Astrocyte (in vitro differentiated cells and primary cell): Measurements from ENCODE around the gene NPFFR1. TPM values are rescaled to one million over a fixed set of nuclear protein-coding genes. Genes with fewer than 3 reads are reported as not detected.
"Not testable (repeated sequence)": the region's sequence is repeated elsewhere in the genome, so short reads cannot be mapped to it uniquely, and the experiment has no call there.

ENCODE experiments used
- DNase-seq: peaks from one replicate; pipeline ENCODE4 v3.0.0-alpha.2; 2010; ENCODE audit warnings: low read depth
- FAIRE-seq: peaks from 2 replicates; lab custom pipeline; 2011; peaks lifted over from hg19 to GRCh38; lab: Jason Lieb, UNC
- H2AFZ ChIP-seq: 2 replicates; pipeline ENCODE4 v1.6.0; 2012; ENCODE audit warnings: low read depth, low read length, inconsistent platforms
- H3K27ac ChIP-seq: 2 replicates; pipeline ENCODE4 v1.5.1; 2011; ENCODE audit warnings: low read depth, low read length, inconsistent platforms
- H3K27me3 ChIP-seq: 2 replicates; pipeline ENCODE4 v1.6.0; 2011; ENCODE audit warnings: low read length, inconsistent platforms; ENCODE audit not compliant: insufficient read depth
- H3K36me3 ChIP-seq: 2 replicates; pipeline ENCODE4 v1.5.1; 2011; ENCODE audit warnings: low read length, inconsistent platforms; ENCODE audit not compliant: insufficient read depth
- H3K4me1 ChIP-seq: 2 replicates; pipeline ENCODE4 v1.5.1; 2011; ENCODE audit warnings: low read length, inconsistent platforms; ENCODE audit not compliant: insufficient read depth
- H3K4me2 ChIP-seq: 2 replicates; pipeline ENCODE4 v1.6.0; 2012; ENCODE audit warnings: low read length, inconsistent platforms
- H3K4me3 ChIP-seq: 2 replicates; pipeline ENCODE4 v1.5.1; 2011; ENCODE audit warnings: low read depth, mild to moderate bottlenecking, low read length, inconsistent platforms; ENCODE audit not compliant: insufficient read depth
- H3K79me2 ChIP-seq: 2 replicates; pipeline ENCODE4 v1.6.0; 2012; ENCODE audit warnings: mild to moderate bottlenecking, low read length, inconsistent platforms; ENCODE audit not compliant: insufficient read depth
- H3K9ac ChIP-seq: 2 replicates; pipeline ENCODE4 v1.6.0; 2012; ENCODE audit warnings: mild to moderate bottlenecking, low read length, inconsistent platforms
- H3K9me3 ChIP-seq: 2 replicates; pipeline ENCODE4 v1.5.1; 2012; ENCODE audit warnings: low read depth, mild to moderate bottlenecking, low read length, inconsistent platforms; ENCODE audit not compliant: insufficient read depth
- H4K20me1 ChIP-seq: 2 replicates; pipeline ENCODE4 v1.6.0; 2012; ENCODE audit warnings: low read length, inconsistent platforms; ENCODE audit not compliant: insufficient read depth
- H3K27ac Mint-ChIP-seq: one replicate; pipeline ENCODE4 v1.8.0; 2021; ENCODE audit warnings: mild to moderate bottlenecking, mixed read lengths; ENCODE audit not compliant: unreplicated experiment
- H3K27me3 Mint-ChIP-seq: one replicate; pipeline ENCODE4 v1.8.0; 2021; ENCODE audit warnings: low read depth, mixed read lengths; ENCODE audit not compliant: unreplicated experiment
- H3K36me3 Mint-ChIP-seq: one replicate; pipeline ENCODE4 v1.8.0; 2021; ENCODE audit warnings: low read depth, mixed read lengths; ENCODE audit not compliant: unreplicated experiment
- H3K4me1 Mint-ChIP-seq: one replicate; pipeline ENCODE4 v1.8.0; 2021; ENCODE audit warnings: low read depth, mixed read lengths; ENCODE audit not compliant: unreplicated experiment
- H3K4me3 Mint-ChIP-seq: one replicate; pipeline ENCODE4 v1.8.0; 2021; ENCODE audit warnings: mild to moderate bottlenecking, moderate library complexity, mixed read lengths; ENCODE audit not compliant: unreplicated experiment
- H3K9me3 Mint-ChIP-seq: one replicate; pipeline ENCODE4 v1.8.0; 2021; ENCODE audit warnings: mild to moderate bottlenecking, mixed read lengths; ENCODE audit not compliant: unreplicated experiment
- EZH2 ChIP-seq: IDR thresholded peaks from 2 replicates; pipeline ENCODE4 v1.6.1; 2012; ENCODE audit warnings: mild to moderate bottlenecking, low read length, inconsistent platforms; ENCODE audit not compliant: insufficient read depth
- total RNA-seq: library from RNA; stranded (reverse); gene quantifications from 2 replicates; pipeline ENCODE4 v1.2.1, GENCODE V29; 2021
- TF ChIP-seq, protein P1 (sequence below): IDR thresholded peaks from 2 replicates; pipeline ENCODE4 v1.5.1; 2011; ENCODE audit warnings: low read depth, mild to moderate bottlenecking, inconsistent platforms, low read length, moderate library complexity; ENCODE audit not compliant: insufficient read depth

NPFFR1 gene
- total RNA-seq, 1 donor from 2014 or later = not detected

DNA sequence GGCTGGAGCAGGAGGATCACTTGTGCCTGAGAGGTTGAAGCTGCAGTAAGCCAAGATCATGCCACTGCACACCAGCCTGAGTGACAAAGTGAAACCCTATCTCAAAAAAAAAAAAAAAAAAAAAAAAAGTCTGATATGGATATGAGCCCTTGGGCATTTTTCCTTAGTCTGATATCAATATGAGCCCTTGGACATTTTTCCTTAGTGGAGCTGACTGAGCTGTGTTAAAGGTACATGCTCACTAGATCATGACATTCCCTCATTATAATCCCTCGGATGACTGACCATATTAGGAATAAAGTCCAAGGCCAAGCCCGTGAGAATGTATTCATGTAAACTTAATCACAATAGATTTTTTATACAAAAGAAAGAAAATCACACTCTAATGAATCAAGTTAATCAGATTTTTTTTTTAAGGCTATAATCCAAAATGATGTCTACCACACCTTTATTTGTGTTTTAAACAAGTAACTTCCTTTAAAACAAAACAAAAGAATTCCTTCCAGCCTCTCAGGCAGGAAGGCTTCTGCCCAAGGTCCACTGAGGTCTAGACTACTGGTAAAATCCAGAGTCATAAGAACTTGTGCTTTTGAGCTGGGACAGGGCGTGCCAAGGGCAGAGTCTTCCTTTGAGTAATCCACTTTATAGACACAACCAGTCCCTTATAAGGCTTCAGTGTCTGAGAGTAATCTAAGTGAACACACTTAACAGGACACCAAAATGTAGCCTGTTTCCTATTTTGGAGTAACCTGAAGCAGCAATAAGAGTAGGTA lies 56.1 kb downstream of the NPFFR1 start:
- Histone ChIP-seq H2AFZ (no peak overlapping the region), H3K36me3 (peaks cover 11% of the 10 kb centered on the region), H3K27ac (no peak overlapping the region), H3K27me3 (no peaks in the 10 kb centered on the region), H3K4me2 (no peak overlapping the region), H3K79me2 (peaks cover 89% of the 10 kb centered on the region), H3K9me3 (no peaks in the 10 kb centered on the region), H3K4me1 (peaks cover 13% of the 10 kb centered on the region), H4K20me1 (peaks cover 54% of the 10 kb centered on the region), H3K9ac (no peak overlapping the region), H3K4me3 (no peak overlapping the region)
- H3K4me3 Mint-ChIP-seq = no peak overlapping the region
- H3K27ac Mint-ChIP-seq = no peak overlapping the region
- no peaks in the 10 kb centered on the region for H3K9me3 Mint-ChIP-seq
- TF ChIP-seq EZH2 = no peak
- TF ChIP-seq, protein P1, sequence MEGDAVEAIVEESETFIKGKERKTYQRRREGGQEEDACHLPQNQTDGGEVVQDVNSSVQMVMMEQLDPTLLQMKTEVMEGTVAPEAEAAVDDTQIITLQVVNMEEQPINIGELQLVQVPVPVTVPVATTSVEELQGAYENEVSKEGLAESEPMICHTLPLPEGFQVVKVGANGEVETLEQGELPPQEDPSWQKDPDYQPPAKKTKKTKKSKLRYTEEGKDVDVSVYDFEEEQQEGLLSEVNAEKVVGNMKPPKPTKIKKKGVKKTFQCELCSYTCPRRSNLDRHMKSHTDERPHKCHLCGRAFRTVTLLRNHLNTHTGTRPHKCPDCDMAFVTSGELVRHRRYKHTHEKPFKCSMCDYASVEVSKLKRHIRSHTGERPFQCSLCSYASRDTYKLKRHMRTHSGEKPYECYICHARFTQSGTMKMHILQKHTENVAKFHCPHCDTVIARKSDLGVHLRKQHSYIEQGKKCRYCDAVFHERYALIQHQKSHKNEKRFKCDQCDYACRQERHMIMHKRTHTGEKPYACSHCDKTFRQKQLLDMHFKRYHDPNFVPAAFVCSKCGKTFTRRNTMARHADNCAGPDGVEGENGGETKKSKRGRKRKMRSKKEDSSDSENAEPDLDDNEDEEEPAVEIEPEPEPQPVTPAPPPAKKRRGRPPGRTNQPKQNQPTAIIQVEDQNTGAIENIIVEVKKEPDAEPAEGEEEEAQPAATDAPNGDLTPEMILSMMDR = no peak
- H3K36me3 Mint-ChIP-seq = no peaks in the 10 kb centered on the region
- DNase-seq = no peak
- FAIRE-seq = no peak
- H3K4me1 Mint-ChIP-seq = peaks cover 8% of the 10 kb centered on the region
- no peaks in the 10 kb centered on the region for H3K27me3 Mint-ChIP-seq

DNA sequence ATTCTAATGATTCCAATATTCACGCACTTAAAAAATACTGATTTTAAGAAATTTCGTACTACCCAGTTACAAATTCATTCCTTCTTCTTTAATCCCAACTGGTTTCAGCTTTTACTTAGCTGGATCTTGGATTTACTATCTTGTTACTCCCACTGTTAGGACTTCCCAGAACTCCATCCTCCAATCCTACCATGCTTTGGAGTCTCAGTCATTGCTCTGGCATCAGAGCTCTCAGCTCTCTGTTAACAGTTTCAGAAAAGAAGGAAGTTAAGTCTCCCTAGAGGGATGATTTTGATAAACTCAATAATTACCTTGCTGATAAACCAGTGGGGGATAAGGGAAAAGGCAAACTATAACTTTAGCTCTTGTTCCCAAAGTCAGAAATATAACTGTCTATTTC lies 60.1 kb downstream of the NPFFR1 start:
- H3K27ac Mint-ChIP-seq = no peak overlapping the region
- H3K4me3 Mint-ChIP-seq = no peak overlapping the region
- H3K4me1 ChIP-seq = peaks cover 6% of the 10 kb centered on the region
- no peaks in the 10 kb centered on the region for H3K9me3 Mint-ChIP-seq
- no peak overlapping the region for H3K4me3 ChIP-seq
- DNase-seq (no peak), FAIRE-seq (no peak)
- H3K27ac ChIP-seq = no peak overlapping the region
- no peak overlapping the region for H3K9ac ChIP-seq
- no peaks in the 10 kb centered on the region for H3K27me3 Mint-ChIP-seq
- peaks cover 66% of the 10 kb centered on the region for H3K79me2 ChIP-seq
- peaks cover 7% of the 10 kb centered on the region for H3K4me1 Mint-ChIP-seq
- H3K36me3 ChIP-seq = peaks cover 6% of the 10 kb centered on the region
- H3K4me2 ChIP-seq = no peak overlapping the region
- no peaks in the 10 kb centered on the region for H3K27me3 ChIP-seq
- H3K36me3 Mint-ChIP-seq = no peaks in the 10 kb centered on the region
- H2AFZ ChIP-seq = no peak overlapping the region
- no peaks in the 10 kb centered on the region for H3K9me3 ChIP-seq
- no peak for TF ChIP-seq EZH2
- TF ChIP-seq, protein P1 = no peak
- H4K20me1 ChIP-seq = peaks cover 61% of the 10 kb centered on the region

DNA sequence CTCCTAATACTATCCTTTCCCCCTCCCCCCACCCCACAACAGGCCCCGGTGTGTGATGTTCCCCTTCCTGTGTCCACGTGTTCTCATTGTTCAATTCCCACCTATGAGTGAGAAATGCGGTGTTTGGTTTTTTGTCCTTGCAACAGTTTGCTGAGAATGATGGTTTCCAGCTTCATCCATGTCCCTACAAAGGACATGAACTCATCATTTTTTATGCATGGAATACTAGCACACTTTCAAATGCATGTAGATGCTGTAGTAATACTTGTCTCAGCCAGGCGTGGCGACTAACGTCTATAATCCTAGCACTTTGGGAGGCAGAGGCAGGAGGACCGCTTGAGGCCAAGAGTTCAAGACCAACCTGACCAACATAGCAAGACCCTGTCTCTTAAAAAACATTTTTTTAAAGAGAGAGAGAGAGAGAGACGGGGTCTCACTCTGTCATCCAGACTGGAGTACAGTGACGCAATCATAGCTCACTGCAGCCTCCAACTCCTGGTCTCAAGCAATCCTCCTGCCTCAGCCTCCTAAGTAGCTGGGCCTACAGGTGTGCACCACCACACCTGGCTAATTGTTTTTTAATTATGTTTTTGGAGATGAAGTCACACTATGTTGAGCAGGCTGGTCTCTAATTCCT lies 60.9 kb downstream of the NPFFR1 start:
- not testable (repeated sequence) for H3K27ac Mint-ChIP-seq, H3K4me1 Mint-ChIP-seq, H3K4me3 ChIP-seq, H3K4me3 Mint-ChIP-seq, H3K36me3 Mint-ChIP-seq, H3K27ac ChIP-seq, H3K9me3 Mint-ChIP-seq, H2AFZ ChIP-seq, H3K9ac ChIP-seq, H3K27me3 ChIP-seq, H3K4me1 ChIP-seq, H3K9me3 ChIP-seq, H3K4me2 ChIP-seq, FAIRE-seq, H3K27me3 Mint-ChIP-seq, DNase-seq, H3K36me3 ChIP-seq
- Histone ChIP-seq H4K20me1 (peaks cover 59% of the 10 kb centered on the region), H3K79me2 (peaks cover 61% of the 10 kb centered on the region)
